T47D (cell line): ENCODE measurements around the gene DACT2.
"Not testable (repeated sequence)": the region's sequence is repeated elsewhere in the genome, so short reads cannot be mapped to it uniquely, and the experiment has no call there.

ENCODE experiments used
- DNase-seq, 2 experiments: peaks; one replicate each; pipeline versions ENCODE4 v3.0.0 to v3.0.0-alpha.2; 2011 to 2012; ENCODE audit warnings: low read depth in 1 of 2, low spot score in 1 of 2
- JUND ChIP-seq: IDR thresholded peaks from 2 replicates; pipeline ENCODE4 v1.6.1; 2012; ENCODE audit warnings: low read depth
- in situ Hi-C: cut with HindIII; loops from 2 replicates; pipeline ENCODE4 v1.10.0; 2016; ENCODE audit warnings: low sequenced_read_pairs, low pct_unique_long_range_greater_than_20kb

DACT2 gene

GRCh38 chr6:168275168-168275567 lies 44.4 kb downstream of the DACT2 start:
- DNase-seq, result no peak
- TF ChIP-seq JUND, result no peak
- in situ Hi-C loops, result no loop called here

GRCh38 chr6:168274037-168274952 lies 45.3 kb downstream of the DACT2 start:
- in situ Hi-C loops, result no loop called here
- no peak for DNase-seq
- TF ChIP-seq JUND, result no peak

- no peak for TF ChIP-seq JUND
- in situ Hi-C loops, result no loop called here
These were observed 46.0 kb downstream of the DACT2 start for GRCh38 chr6:168273441-168274036.

GRCh38 chr6:168272415-168273325 lies 46.9 kb downstream of the DACT2 start:
- no peak for DNase-seq
- in situ Hi-C loops, result no loop called here
- no peak for TF ChIP-seq JUND

More at GRCh38 chr6:168273441-168274036, 46.0 kb downstream of the DACT2 start:
- DNase-seq, result no peak

- in situ Hi-C loops, result no loop called here
- DNase-seq, result no peak
- TF ChIP-seq JUND, result no peak
These were observed 49.1 kb downstream of the DACT2 start for GRCh38 chr6:168270274-168271172.

- in situ Hi-C loops, result no loop called here
- no peak for DNase-seq
- no peak for TF ChIP-seq JUND
These were observed 49.9 kb downstream of the DACT2 start for GRCh38 chr6:168269455-168270243.

GRCh38 chr6:168268755-168269154 lies 50.8 kb downstream of the DACT2 start:
- no peak for TF ChIP-seq JUND
- no peak for DNase-seq
- in situ Hi-C loops, result no loop called here

- in situ Hi-C loops, DNase-seq: not testable (repeated sequence)
These were observed 51.8 kb downstream of the DACT2 start for GRCh38 chr6:168267779-168268178.

- DNase-seq, result peak in 1 of 2 experiments; percentile 13
- no peak for TF ChIP-seq JUND
- in situ Hi-C loops, result no loop called here
These were observed 53.5 kb downstream of the DACT2 start for GRCh38 chr6:168265827-168266815.

- in situ Hi-C loops, result no loop called here
- no peak for TF ChIP-seq JUND
- no peak for DNase-seq
These were observed 54.2 kb downstream of the DACT2 start for GRCh38 chr6:168265394-168265793.
